ENCODE measurements around the gene ZC3H11A.
"Not testable (repeated sequence)": the region's sequence is repeated elsewhere in the genome, so short reads cannot be mapped to it uniquely, and the experiment has no call there.

ZC3H11A gene

DNA sequence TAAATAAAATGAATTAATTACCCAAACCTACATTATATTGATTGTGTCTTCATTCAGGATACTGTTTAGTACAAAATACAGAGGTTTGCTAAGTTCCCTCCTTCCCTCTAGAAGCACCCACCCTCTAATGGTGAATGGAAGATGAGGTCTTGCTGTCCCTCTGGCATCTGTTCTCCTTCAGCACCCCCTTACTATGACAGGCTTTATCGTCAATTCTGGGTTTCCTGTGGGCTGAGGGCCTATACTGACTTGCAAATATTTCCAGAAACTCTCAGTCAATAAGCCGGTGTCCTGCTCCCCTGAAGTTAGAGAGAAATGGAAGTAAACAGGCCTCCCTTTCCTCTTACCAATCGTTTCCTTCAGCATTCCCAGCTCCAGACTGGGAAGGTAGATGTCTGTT, 17.3 kb upstream of the ZC3H11A start:
- DNase-seq: no peak

DNA sequence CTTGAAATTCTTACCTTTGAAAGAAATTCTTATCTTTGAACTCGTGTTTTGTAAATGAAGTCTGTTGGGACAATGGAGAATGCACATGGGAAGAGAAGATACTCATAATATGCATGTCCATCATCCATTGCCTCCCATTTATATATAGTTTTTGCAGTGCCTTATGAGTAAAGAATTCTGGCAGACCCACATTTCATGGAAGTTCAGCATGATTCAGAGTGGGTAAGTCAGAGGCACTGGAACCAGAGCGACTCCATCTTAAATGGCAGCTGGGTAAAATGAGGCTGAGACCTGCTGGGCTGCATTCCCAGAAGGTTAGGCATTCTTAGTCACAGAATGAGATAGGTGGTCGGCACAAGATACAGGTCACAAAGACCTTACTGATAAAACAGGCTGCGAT, 16.6 kb upstream of the ZC3H11A start:
- DNase-seq: no peak

DNA sequence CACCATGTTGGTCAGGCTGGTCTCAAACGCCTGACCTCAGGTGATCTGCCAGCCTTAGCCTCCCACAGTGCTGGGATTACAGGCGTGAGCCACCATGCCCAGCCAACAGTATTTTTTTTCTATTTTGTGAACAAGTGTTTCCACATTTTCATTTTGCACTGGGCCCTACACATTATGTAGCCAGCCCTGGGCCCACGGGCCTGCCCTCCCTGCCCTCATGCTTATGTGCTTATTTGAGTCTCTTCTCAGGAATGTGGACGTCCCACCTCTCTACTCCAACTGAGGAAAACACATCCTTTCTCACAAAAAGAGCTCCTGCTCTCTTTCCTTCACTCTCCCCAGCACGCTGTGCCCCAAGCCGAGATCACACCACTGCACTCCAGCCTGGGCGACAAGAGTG, 13.5 kb upstream of the ZC3H11A start:
- no peak for DNase-seq

DNA sequence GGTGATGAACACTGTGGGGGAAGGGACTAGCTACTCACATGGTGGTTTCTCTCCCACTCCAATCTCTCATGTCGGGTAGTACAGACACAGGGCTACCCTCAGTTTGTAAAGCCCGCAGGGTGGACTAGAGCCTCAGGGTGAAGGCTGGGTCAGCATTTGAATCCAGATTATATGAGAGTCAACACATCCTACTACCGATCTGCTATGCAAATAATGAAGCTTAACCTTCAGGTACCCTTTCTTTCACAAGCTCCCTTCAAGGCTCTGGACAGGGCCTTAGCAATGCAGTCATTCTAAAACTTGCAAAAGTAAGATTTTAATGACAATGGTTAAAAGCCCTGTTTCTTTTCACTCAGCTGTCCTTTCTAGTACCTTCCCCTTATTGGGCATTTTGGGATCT, 5.5 kb upstream of the ZC3H11A start:
- DNase-seq: no peak

DNA sequence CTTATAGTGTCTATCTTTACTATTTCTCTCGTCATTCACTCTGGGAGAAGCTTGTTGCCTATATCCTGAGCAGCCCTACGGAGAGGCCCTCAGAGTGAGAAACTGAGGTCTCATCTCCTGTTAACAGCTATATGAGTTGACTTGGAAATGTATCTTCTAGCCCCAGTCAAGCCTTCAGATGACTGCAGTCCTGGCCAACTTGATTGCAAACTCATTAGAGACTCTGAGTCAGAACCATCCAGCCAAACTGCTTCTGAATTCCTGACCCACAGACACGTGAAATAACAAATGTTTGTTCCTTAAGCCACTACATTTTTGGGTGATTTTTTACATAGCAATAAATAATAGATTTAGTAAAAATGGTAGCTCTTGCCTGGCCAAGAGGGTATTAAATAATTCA, 3.9 kb upstream of the ZC3H11A start:
- DNase-seq: no peak

DNA sequence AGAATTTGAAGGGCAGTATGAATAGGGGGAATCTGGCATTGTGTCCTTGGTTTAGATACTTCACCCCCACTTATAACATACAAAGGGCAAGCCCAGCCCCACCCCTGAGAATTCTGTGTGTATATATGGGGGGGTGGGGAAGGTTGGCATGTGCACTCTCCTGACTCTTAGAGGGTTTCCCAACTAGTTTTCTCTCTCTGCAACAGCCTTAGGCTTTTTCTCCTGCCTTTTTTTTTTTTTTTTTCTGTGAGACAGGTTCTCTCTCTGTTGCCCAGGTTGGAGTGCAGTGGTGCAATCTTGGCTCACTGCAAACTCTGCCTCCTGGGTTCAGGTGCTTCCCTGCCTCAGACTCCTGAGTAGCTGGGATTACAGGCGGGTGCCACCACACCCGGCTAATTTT, 2.9 kb upstream of the ZC3H11A start:
- DNase-seq: no peak

DNA sequence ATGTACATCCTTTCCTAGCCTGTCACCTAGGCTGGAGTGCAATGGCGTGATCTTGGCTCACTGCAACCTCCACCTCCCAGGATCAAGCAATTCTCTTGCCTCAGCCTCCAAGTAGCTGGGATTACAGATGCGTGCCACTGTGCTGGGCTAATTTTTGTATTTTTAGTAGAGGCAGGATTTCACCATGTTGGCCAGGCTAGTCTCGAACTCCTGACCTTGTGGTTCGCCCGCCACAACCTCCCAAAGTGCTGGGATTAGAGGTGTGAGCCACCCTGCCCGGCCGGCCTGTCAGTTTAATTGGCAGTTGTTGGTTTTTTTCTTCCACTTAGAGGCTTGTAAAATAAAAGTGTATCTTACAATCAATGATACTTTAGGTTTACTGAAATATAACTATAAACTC, 1.9 kb upstream of the ZC3H11A start:
- not testable (repeated sequence) for DNase-seq

DNA sequence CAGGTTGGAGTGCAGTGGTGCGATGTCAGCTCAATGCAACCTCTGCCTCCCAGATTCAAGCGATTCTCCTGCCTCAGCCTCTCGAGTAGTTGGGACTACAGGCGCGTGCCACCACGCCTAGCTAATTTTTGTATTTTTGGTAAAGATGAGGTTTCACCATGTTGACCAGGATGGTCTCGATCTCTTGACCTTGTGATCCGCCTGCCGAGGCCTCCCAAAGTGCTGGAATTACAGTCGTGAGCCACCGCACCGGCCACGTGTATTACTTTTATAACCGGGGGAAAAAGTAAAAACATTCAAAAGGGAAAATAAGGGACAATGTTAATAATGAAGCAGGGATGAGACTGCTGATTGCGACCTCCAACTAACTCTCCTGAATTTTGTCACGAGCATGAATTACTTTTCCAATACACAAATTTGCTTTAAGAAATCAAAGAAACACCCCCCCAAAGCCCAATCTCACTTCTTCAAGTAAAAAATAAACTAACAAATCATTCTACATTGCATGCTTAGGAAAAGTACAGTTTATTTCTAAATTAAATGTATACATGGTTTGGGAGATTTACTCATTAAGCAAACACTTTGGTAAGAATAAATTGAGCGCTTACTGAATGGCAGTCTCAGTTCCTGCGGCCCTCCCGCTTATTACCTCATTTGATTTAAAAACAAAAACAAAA, 521 bp upstream of the ZC3H11A start:
- DNase-seq: no peak

DNA sequence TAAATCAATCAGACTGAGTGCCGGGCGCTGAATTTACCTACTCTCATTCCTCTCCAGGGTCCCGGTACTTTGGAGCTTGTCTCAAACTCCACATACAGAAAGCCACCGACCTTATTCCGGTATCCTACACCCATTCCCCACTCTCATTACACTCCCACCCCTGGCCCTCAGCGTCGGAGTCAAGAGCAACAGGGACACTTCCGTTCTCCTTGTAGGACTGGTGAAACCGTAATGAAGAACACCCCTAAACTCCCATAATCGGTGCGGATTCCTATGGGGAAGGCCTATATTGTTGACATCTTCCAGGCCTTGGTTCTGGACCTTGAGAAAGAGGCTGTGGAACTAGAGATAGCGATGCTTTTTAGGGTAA, 798 bp downstream of the ZC3H11A start:
- no peak for DNase-seq

DNA sequence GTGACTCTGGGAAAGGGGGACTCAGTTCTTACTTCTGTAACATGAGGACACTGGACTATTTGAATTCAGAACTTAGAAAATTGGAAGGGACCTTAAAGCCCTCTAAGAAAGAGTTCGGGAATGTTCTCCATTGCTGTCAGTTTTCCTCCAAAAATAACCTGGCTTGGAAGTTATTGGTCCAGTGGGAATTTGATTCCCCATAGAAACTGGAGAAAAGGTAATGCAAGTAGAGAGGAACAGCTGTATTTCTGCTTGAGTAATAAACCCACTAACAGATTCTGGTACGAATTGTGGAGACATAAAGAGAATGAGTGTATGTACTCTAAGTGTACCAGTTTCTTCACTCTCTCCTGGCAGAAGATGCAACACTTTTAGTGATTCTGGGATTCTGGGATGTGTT, 1.8 kb downstream of the ZC3H11A start:
- DNase-seq: no peak

DNA sequence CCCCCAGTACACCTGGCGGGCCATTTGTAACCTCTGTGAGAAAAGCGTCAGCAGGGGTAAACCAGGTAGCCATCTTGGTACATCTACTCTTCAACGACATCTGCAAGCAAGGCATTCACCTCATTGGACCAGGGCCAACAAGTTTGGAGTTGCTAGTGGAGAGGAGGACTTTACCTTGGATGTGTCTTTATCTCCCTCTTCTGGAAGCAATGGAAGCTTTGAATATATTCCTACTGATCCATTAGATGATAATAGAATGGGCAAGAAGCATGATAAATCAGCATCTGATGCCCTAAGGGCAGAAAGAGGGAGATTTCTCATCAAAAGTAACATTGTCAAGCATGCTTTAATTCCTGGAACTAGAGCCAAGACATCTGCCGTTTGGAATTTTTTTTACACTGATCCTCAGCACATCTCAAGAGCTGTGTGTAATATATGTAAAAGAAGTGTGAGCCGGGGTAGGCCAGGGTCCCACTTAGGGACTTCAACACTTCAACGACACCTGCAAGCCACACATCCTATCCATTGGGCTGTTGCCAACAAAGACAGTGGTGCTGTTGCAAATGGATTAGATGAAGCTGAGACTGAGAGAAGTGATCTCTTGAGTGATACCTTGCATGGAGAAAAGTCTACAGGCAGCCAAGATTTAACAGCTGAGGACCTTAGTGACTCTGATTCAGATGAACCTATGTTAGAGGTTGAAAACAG, 2.7 kb downstream of the ZC3H11A start:
- DNase-seq: no peak

DNA sequence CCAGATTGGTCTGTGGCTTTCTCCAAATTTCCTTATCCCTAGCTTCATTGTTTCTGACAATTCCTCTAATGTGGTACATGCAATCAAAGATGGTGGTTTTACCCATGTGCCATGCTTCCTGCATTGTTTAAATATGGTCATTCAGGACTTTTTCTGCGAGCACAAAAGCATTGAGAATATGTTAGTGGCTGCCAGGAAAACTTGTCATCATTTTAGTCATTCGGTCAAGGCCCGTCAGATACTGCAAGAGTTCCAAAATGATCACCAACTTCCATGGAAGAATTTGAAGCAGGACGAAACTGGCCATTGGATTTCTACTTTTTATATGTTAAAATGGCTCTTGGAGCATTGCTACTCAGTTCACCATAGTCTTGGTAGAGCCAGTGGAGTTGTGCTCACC, 3.7 kb downstream of the ZC3H11A start:
- no peak for DNase-seq

DNA sequence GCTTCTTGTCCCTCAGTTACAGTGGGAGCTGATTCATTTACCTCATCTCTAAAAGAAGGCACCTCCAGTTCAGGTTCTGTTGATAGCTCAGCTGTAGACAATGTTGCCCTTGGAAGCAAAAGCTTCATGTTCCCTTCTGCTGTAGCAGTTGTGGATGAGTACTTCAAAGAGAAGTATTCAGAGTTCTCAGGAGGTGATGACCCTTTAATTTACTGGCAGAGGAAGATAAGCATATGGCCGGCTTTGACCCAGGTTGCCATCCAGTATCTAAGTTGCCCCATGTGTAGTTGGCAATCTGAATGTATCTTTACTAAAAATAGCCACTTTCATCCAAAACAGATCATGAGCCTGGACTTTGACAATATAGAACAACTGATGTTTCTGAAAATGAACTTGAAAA, 4.5 kb downstream of the ZC3H11A start:
- DNase-seq: no peak

DNA sequence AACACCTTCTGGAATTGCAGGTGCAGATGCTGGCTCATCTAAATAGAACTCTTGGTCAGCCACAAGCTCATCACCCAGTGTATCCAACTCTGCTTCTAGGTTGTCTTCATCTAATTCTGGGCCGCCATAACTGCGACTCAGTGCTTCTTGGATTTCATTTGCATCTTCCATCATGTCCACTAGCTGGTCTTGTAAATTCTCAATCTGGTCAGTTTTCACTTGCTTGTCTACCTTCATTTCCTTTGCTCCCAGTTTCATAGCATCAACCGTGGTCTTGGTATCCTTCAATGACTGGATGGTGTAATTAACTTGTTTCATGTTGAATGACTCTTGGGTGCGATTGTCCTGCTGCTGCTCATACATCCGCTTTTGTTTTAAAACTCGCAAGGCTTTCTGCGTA, 10.3 kb downstream of the ZC3H11A start:
- DNase-seq: no peak

DNA sequence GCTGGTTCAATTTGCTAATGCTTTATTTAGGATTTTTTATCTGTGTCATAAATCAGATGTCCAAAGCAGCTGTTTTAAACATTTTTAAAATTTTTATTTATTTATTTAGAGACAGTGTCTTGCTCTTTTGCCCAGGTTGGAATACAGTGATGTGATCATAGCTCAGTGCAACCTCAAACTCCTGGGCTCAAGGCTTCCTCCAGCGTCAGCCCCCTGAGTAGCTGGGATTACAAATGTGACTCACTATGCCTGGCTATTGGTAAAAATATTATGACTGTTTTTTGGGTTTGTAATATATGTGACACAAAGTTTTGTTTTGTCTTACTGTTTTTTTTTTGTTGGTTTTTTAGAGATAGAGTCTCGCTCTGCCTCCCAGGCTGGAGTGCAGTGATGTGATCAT, 11.8 kb downstream of the ZC3H11A start:
- no peak for DNase-seq

DNA sequence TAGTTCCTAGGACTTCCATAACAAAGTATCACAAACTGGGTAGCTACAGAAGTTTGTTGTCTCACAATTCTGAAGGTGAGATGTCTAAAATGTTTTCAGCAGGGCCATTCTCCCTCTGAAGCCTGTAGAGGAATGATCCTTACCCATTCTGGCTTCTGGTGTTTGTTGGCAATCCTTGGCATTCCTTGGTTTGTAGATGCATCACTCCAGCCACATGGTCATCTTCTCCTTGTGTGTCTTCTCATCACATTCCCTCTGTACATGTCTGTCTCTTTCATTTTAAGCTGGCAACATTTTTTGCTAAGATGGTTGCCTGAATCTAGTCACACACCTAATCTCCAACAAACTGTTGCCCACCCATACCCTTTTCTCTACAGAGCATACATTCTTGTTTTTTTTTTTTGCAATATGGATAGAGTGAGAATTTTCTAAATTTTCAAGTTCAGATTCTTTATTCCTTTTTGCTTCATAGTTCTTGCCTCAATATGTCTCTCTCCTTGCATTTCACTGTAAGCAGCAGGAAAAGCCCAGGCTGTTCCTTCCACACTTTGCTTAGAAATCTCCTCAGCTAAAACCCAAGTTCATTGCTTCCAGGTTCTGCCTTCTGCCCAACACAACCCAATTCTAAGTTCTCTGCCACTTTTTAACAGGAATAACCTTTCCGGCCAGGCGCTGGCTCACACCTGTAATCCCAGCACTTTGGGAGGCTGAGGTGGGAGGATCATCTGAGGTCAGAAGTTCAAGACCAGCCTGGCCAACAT, 18.3 kb downstream of the ZC3H11A start:
- DNase-seq: no peak

DNA sequence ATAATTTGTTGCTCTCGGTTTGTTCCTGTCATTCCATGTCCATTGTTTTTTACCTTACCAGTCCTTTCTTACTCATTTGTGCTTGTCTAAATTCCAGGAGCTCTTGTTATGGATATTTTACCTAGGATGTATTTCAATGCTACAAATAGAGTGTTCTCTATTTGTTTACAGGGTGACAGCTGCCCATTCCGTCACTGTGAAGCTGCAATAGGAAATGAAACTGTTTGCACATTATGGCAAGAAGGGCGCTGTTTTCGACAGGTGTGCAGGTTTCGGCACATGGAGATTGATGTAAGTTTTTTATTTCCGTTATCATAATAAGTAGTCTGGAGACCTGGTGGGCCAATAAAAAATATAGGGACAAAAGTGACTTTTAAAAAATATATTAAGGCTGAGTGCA, 23.0 kb downstream of the ZC3H11A start:
- DNase-seq: no peak

DNA sequence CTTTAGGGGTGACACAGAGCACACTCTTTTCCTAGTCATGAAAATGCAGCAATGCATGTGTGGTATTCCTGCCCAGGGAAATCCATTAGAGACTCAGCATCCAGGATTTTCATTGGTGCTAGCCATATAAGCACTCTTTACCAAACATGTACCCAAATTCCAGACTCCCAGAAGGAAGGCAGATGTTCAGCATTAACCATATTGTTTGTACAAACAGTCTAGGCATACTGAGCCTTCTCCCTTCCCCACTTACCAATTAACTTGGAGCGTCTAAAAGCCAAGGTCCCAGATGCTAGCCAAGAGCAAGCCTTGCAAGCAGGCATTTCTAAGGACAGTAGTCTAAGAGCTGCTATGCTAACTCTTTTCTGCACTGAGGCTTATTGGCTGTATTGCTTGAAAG, 27.9 kb downstream of the ZC3H11A start:
- DNase-seq: no peak

DNA sequence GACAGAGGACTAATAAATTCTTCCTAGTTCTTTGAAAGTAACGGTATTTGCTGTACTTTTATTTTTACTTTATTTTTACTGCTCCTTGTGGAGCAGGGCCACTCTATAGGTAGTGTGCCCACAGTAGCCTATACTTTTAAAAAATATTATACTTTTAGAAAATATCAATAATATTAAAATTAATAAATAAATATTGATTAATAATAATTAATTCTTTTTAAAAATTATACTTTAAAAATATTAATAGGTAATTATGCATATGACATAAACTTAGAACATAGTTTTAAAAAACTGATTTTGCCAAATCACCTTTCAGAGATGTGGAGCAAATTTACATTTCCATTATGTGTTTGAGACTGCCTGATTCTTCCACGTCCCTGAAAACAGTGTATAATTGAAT, 30.8 kb downstream of the ZC3H11A start:
- DNase-seq: no peak

DNA sequence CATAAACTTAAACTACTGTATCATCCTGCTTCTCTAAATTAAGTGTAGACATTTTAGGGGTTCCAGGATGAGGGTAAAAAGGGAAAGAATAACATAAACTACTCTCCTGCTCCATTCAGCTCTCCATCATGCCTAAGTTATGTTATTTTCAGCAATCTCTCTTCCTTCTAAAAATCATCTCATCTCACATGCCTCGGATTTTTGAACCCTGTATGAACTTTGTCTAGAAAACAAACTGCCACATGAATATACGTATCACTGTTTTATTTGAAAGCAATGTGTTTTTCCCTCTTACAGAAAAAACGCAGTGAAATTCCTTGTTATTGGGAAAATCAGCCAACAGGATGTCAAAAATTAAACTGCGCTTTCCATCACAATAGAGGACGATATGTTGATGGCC, 32.6 kb downstream of the ZC3H11A start:
- no peak for DNase-seq

DNA sequence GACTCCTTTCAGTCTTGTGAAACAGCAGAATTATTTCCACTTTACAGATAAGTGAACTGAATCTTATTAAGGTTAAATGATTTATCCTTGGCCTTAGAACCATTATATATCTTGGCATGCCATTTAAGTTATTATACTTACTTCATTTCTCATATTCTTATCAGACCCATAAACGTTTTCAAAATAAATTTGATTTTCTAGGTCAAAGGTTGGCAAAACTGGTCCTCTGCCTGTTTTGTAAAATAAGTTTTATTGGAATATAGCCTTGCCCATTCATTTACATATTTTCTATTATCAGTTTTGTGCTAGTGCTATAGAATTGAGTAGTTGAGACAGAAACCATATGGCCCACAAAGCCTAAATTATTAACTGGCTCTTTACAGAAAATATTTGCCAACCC, 33.1 kb downstream of the ZC3H11A start:
- no peak for DNase-seq

DNA sequence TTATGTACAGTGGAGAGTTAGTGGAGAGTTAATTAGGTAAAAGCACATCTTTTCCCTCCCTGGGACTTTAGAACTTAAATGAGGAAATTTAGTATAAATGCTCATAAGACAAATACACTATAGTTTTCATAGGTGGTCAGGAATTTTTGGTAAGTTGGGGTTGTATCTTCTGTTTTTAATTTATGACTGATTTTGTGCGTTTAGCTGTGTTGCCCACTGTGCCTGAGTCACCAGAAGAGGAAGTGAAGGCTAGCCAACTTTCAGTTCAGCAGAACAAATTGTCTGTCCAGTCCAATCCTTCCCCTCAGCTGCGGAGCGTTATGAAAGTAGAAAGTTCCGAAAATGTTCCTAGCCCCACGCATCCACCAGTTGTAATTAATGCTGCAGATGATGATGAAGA, 33.8 kb downstream of the ZC3H11A start:
- DNase-seq: not testable (repeated sequence)

DNA sequence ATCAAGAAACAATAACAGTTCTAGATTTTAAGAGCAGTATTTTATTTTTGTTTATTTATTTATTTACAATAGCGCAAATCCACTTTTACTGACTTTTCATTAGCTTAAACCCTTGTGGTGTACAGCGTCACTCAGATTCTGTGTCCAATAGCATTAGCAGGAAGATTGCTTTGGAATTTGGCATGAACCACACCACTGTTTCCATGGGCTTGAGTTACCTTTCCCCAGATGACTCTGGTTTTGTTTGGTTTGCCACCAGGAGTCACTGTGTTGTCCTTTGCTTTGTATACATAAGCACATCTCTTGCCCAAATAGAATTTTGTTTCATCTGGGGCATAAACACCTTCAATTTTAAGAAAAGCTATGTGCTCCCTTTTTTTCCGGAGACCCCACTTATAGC, 40.1 kb downstream of the ZC3H11A start:
- no peak for DNase-seq

DNA sequence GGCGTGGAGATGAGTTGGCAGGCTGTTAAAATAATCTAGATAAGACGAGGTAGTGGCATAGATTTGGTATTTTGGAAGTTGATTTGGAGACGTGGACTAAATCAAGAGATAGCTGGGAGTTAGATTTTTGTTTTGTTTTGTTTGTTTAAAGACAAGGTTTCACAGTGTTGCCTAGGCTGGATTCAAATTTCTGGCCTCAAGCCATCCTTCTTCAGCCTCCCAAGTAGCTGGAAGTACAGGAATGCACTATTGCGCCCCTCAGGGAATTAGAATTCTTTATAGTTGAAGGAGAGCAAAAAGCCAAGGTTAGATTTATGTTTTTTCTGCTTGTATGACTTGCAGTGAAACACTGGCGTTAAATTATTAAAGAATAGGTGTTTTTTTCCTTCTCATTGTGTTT, 43.7 kb downstream of the ZC3H11A start:
- DNase-seq: peak; percentile 4
